LNCaP clone FGC (cell line): ENCODE measurements around the gene MORC4.

ENCODE experiments used
- DNase-seq: peaks from one replicate; pipeline ENCODE4 v3.0.0-alpha.2; 2011; ENCODE audit warnings: low read depth
- H3K4me3 ChIP-seq: 2 replicates; pipeline ENCODE4 v1.5.1; 2011; ENCODE audit warnings: mild to moderate bottlenecking, low read depth, low read length, control low read depth
- CTCF ChIP-seq: IDR thresholded peaks from 2 replicates; pipeline ENCODE4 v1.5.1; 2012; ENCODE audit warnings: mild to moderate bottlenecking; ENCODE audit not compliant: control insufficient read depth, insufficient read depth; ENCODE audit errors: extremely low read depth

Gene MORC4

GRCh38 chrX:106932960-106933537, 67.0 kb downstream of the MORC4 start:
- no peak overlapping the region for H3K4me3 ChIP-seq
- TF ChIP-seq CTCF = no peak
- no peak for DNase-seq

DNA sequence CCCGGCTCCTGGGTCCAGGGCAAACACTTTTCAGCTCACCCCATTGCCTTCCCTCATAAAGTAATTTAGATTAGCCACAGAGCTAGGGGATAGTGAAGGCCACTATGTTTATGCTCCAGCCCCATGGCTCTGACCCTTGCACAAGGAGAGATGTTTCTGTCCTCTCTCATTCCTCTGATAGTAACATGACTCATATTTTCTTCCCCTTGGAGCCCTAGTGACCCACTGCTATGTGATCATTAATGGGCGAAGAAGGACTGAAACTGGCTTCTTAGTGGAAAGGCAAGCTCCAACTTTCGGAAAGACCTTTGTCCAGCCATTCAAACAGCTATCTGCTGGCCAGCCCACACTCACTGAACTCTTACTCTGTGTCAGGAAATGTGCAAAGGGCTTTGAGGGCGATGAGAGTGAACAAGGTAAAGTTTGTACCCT, 67.5 kb downstream of the MORC4 start:
- H3K4me3 ChIP-seq = no peak overlapping the region
- DNase-seq = no peak
- TF ChIP-seq CTCF = no peak

GRCh38 chrX:106931831-106932491, 68.1 kb downstream of the MORC4 start:
- no peak for TF ChIP-seq CTCF
- H3K4me3 ChIP-seq = no peak overlapping the region
- no peak for DNase-seq

- DNase-seq = no peak
- TF ChIP-seq CTCF = no peak
- H3K4me3 ChIP-seq = no peak overlapping the region
These were observed 71.8 kb downstream of the MORC4 start for GRCh38 chrX:106928227-106928626.

DNA sequence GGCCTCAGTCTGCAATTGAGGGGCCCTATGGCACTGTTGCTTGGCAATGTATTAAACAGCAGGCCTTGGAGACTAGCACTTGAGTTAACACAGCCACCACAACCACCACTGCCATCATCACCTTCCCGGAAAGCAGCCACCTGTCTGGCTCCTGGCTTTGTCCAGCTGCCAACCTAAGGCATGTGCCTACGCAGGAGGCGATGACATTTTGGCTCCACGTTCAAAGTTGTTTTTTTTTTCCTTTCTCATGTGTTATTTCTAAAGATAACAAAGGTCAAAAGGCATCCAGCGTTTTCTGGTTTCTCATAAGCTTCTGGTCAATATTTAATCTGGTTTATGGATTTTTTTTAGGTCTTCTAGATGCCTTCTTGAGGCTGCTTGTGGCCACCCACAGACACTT, 72.3 kb downstream of the MORC4 start:
- no peak overlapping the region for H3K4me3 ChIP-seq
- TF ChIP-seq CTCF = no peak
- no peak for DNase-seq

- no peak for DNase-seq
- H3K4me3 ChIP-seq = no peak overlapping the region
- TF ChIP-seq CTCF = no peak
These were observed 73.0 kb downstream of the MORC4 start for GRCh38 chrX:106927023-106927422.

GRCh38 chrX:106921637-106922036, 78.4 kb downstream of the MORC4 start:
- H3K4me3 ChIP-seq = no peak overlapping the region
- TF ChIP-seq CTCF = no peak
- DNase-seq = no peak
